GM19099 (cell line): ENCODE measurements around the gene ACOX2.

Experiments
- POLR2A ChIP-seq: IDR thresholded peaks from 3 replicates; pipeline ENCODE4 v1.6.1; 2011; ENCODE audit warnings: low read depth; ENCODE audit not compliant: insufficient read length; ENCODE audit errors: extremely low read depth

ACOX2 gene

GRCh38 chr3:58459160-58459559 is 77.8 kb downstream of the ACOX2 start:
- TF ChIP-seq POLR2A, result no peak
